ENCODE measurements around the gene ODAD4.
"Not testable (repeated sequence)": the region's sequence is repeated elsewhere in the genome, so short reads cannot be mapped to it uniquely, and the experiment has no call there.

Gene ODAD4

GRCh38 chr17:41913798-41914197 lies 16.6 kb upstream of the ODAD4 start:
- DNase-seq, result no peak

GRCh38 chr17:41914358-41914766 lies 16.1 kb upstream of the ODAD4 start:
- no peak for DNase-seq

GRCh38 chr17:41915020-41915419 lies 15.4 kb upstream of the ODAD4 start:
- DNase-seq, result no peak

- DNase-seq, result no peak
Measured at GRCh38 chr17:41915566-41915965, 14.9 kb upstream of the ODAD4 start.

GRCh38 chr17:41917192-41917591 lies 13.2 kb upstream of the ODAD4 start:
- no peak for DNase-seq

- peak; percentile 23 to 25 for DNase-seq
Measured at GRCh38 chr17:41917679-41918313, 12.6 kb upstream of the ODAD4 start.

- peak; percentile 94 to 95 for DNase-seq
Measured at GRCh38 chr17:41918314-41919164, 11.9 kb upstream of the ODAD4 start, which contains the start of gene ACLY. Gene ACLY, minus strand, starts transcription at chr17:41918951. Its CDS starts 5,078 bp downstream, at chr17:41913873.

GRCh38 chr17:41919165-41919817 lies 11.1 kb upstream of the ODAD4 start:
- DNase-seq, result peak; percentile 12 to 71

GRCh38 chr17:41919840-41920579 lies 10.4 kb upstream of the ODAD4 start:
- no peak for DNase-seq

- DNase-seq, result no peak
Measured at GRCh38 chr17:41920580-41920955, 9.8 kb upstream of the ODAD4 start.

- DNase-seq, result no peak
Measured at GRCh38 chr17:41925991-41926590, 4.3 kb upstream of the ODAD4 start.

GRCh38 chr17:41928693-41929251 lies 1.6 kb upstream of the ODAD4 start:
- DNase-seq, result no peak

GRCh38 chr17:41930833-41931156 lies 378 bp downstream of the ODAD4 start:
- not testable (repeated sequence) for DNase-seq

GRCh38 chr17:41931715-41932114 lies 1.3 kb downstream of the ODAD4 start:
- DNase-seq, result not testable (repeated sequence)

GRCh38 chr17:41932816-41933389 lies 2.5 kb downstream of the ODAD4 start:
- DNase-seq, result no peak

- no peak for DNase-seq
Measured at GRCh38 chr17:41935641-41936040, 5.2 kb downstream of the ODAD4 start.

- DNase-seq, result no peak
Measured at GRCh38 chr17:41937970-41938954, 7.8 kb downstream of the ODAD4 start.

GRCh38 chr17:41939044-41939692 lies 8.8 kb downstream of the ODAD4 start:
- no peak for DNase-seq

- no peak for DNase-seq
Measured at GRCh38 chr17:41939693-41940090, 9.3 kb downstream of the ODAD4 start.

- no peak for DNase-seq
Measured at GRCh38 chr17:41941168-41941567, 10.8 kb downstream of the ODAD4 start.

All from NCI-H187 (cell line).